DMS114 treated with DMSO at 0.1 percent for 48 hours (cell line): ENCODE measurements around the gene MMP24.

Experiments
- DNase-seq: peaks from one replicate; lab custom pipeline; 2025; ENCODE audit not compliant: unreplicated experiment; lab: John Stamatoyannopoulos, UW

MMP24 gene

DNA sequence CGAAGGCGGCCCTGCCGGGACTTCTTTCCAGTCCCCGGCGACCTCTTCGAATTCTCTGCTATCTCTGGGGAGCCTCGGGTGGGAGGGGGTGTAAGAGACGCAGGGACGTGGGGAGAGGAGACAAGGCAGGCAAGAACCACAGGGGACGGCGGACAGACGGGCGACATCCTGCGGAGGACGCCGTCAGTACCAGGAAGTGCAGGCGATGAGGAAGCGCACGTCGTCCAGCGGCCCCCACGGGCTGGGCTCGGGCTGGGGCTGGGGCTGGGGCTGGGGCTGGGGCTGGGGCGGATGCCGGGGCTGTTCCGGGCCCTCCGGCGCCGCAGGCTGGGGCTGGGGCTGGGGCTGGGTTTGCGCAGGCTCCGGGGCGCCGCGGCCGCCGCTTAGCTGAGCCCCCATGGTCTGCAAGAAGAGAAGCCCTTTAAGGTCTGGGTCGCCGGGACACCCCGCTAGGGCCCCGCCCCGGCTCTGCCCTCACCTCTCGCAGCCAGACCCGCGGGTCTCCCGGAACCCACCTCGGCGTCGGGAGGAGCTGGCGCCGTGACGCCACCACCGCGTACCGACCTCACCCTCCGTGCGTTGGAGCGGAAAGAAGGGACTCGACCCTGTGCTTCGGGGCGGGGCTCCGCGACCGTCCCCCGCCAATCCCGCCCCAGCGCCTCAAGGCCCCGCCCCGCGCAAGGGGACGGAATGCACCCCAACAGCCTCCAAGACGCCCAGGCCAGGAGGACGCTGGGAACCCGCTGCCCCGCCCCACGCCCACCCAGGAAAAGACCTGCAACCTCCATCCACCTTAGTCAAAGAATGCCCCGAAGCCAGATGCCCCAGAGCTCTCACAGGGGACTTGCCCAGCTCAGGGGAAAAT, 51.3 kb downstream of the MMP24 start, which contains the start of gene MMP24OS:
TSS of gene MMP24OS (minus strand) at position 592 of the 865 bp plus-strand sequence. CDS start at position 399, 193 bp downstream.
- DNase-seq = peak; percentile 57

DNA sequence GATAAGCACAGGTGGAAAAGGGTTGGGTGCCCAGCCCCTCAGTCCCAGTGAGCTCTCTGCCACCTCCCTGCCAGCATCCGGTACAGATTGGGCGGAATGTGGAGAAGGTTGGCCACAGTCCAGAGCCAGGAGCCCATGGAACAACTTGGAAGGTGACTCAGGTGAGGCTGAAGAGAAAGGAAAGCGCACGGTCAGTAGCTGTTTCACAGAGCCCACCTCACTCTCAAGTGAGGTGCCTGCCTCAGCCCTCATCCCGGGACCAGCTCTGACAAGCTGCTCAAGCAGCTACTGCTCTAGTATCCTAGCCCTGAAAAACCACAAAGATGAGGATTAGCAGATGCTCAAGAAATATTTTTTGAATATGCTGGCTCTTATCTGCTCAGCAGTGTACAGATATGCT, 52.5 kb downstream of the MMP24 start:
- no peak for DNase-seq

DNA sequence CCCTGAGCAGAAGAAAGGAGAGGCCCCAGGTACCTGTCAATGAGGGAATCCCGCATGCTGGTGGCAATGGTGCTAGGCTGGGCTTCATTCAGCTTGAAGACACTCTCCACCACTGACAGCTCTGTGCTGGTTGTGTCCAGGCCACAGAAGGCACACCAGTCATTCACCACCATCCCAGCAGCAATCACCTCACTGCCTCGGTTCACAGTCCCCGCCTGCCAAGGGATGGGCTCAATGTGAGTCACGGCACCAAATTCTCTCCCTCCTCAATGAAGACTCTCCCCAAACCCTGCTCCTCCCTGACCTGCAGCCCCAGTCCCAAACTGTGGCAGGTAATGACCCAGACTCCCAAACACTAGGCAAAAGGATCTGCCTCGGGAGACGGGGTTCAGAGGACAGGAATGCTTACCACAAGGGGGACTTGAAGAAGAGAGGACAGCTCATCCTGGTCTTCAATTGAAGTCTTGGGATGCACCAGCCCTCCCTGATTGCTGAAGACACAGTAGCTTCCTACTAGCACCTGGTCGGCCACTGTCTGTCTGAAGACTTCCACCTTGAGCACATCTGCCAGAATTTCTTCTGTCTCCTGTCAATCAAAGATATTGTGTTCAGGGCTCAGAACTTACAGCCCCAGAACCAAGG, 53.2 kb downstream of the MMP24 start:
- no peak for DNase-seq

DNA sequence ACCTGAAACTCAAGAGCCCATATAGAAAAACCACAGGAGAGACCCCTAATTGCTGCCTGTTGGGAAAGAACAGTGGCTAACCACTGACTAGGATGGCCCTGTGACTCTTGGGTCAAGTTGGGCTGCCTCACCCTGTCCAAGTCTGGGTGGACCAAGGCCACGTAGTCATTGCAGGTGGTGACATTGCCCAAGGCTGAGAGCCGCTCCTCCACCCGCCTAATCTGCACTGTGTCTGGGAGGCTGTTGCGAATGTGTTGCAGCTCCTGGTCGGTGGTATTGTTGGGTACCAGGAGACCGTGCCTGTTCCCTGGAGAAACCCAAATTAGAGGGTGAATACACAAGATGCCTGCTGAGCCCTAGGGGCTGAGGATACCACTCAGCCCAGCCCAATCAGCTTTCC, 54.0 kb downstream of the MMP24 start:
- no peak for DNase-seq

DNA sequence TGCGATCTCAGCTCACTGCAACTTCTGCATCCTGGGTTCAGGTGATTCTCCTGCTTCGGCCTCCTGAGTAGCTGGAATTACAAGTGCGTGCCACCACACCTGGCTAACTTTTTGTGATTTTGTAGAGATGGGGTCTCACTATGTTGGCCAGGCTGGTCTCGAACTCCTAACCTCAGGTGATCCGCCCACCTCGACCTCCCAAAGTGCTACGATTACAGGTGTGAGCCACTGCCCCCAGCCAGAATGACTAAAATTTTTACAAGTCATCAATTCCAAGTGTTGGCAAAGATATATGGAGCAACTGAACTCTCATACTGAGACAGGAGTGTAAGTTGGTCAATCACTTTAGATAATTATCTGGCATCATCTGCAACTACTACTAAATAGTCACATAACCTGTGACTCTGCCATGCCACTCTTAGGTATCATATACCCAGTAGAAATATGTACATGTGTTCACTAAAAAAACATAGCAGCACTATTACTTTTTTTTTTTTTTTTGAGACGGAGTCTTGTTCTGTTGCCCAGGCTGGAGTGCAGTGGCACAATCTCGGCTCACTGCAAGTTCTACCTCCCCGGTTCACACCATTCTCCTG, 55.1 kb downstream of the MMP24 start:
- DNase-seq = no peak

DNA sequence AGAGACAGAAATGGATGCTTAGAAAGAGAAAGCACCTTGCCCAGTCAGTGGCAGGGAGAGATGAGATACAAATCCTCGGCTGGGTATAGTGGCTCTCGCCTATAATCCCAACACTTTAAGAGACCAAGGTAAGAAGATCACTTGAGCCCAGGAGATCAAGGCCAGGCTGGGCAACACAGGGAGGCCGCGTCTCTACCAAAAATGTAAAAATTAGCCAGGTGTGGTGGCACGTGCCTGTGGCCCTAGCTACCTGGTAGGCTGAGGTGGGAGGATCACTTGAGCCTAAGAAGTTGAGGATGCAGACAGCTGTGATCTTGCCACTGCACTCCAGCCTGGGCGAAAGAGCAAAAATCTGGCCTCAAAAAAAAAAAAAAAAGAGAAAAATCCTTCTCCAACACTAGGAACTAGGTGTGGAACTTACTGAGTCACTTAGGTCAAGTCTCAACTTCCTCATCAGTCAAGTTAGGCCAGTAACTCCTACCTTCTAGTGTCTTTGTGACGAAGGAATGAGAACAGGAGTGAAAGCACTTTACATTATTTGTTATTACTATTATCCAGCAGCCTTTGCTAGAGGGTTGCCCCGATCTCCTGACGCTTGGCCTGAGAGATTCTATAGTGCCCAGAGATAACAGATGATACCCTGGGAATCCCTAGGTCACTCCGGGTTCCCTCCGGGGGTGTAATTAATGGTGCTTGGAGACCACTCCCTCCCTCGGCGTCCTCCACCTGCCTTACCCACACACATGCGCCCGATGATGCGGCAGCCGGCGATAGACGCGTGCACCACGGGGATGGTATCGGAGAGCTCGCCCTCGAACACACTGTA, 57.2 kb downstream of the MMP24 start:
- no peak for DNase-seq

DNA sequence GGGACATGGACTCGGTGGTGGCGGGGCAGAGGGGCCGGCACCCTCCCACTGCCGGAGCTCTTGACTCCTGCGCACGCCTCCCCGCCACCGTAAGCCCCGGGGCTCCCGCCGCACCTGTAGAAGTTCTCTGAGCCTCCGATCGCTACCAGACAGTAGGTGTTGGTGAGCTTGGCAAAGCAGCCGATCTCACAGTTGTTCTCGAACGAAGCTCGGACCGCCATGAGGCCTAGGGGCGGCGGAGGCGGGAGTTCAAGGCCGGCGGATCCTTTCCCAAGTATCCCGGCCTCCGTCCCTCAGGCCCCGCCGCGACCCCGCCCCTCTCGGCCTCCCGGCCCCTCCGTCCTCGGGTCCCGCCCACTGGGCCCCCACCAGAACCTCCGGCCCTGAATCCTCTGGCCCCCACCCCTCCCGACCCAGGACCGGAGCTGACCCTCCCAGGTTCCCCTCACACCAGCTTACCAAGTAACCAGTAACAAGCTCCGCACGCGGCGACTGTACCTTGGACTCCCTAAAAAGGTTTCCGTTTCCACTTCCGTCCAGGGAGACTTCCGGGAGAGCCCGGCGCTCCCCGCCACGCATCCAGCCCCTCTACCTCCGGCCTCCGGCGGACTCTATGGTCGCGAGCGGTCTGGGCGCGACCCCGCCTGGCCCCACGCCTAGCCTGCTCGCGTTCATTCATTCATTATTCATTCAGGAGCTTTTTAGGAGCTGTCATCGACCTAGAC, 57.9 kb downstream of the MMP24 start, which contains the start of gene EIF6:
TSS of gene EIF6 (minus strand) at position 506 of the 725 bp plus-strand sequence. CDS start at position 221, 285 bp downstream.
- DNase-seq = peak; percentile 69

DNA sequence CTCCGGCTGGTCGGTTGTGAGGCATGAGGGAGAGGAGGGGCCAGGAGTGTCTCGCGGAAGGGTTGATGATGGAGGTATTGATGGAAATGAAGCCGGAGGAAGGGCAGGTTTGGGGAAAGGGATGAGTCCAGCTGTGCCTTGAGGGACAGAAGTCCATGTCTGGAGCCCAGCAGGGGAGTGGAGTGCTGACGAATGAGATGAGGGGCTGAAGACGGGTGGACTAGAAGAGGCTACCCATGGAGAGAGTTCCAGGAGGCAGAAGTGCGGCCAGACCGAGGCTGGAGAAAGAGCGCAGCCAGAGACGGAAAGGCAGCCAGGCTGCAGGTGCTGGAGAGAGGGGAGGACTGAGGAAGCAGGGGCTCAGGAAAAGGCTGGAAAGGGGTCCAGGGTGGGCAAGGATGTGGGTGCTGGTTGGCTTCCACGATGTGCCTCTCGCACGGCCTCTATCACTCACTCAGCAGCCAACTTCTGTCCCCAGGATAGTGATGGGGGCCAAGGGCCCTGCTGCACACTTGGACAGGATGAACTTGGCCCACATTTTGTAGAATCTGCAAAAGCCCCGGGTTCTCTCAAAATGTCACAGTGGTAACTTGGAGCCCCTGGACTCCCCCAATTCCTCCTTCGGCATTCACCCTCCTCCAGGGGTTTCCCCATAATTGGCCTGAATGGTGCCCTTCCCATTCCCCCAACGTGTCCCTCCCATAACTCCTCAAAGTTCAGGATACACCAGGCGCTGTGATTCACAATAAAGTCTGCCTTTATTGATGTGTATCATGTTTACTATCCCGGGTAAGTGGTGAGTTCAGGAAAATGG, 58.7 kb downstream of the MMP24 start:
- peak; percentile 41 for DNase-seq

DNA sequence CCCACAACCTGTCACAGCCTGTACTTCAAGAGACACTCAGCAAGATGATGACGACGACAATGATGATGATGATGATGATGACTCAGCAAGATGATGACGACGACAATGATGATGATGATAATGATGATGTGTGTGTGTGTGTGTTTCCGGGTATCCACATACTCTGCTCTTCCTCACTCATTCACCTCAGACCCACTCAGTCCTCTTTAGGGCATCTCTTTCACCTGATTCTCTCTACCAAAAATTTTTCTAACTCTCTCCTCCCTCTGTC, 59.3 kb downstream of the MMP24 start:
- no peak for DNase-seq

DNA sequence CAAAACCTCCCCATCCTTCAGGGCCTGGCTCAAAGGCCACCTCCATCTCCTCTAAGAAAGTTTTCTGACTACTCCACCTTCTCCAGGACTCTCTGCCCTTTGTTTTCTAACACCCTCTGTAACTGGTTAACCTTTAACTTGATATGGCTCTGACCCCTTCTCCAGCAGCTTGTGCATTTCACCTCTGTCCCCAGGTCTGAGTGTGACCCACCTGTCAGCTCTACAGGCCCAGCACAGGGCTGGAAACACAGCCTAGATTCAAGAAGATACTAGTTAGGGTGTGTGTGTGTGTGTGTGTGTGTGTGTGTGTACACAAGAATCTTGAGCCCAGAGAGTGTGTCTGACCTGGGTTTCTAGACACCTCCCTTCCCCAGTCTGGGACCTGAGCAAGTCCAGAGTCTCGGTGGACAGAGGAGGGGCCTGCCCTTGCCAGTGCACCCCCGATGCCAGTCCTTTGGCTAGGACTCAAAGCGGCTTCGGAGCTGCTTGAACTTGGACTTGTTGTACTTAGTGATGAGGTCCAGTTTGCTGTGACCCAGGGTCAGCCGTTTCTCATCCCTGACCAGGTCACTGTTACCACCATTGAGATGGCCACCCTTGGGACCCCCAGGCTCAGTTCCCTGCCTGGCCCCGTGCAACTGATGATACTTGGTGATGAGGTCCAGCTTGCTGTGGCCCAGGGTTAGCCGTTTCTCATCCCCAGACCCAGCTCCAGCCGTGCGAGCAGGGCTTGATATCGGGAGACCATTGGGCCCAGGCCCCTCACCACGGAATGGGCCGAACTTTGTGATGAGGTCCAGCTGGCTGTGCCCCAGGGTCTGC, 59.8 kb downstream of the MMP24 start:
- DNase-seq = no peak

DNA sequence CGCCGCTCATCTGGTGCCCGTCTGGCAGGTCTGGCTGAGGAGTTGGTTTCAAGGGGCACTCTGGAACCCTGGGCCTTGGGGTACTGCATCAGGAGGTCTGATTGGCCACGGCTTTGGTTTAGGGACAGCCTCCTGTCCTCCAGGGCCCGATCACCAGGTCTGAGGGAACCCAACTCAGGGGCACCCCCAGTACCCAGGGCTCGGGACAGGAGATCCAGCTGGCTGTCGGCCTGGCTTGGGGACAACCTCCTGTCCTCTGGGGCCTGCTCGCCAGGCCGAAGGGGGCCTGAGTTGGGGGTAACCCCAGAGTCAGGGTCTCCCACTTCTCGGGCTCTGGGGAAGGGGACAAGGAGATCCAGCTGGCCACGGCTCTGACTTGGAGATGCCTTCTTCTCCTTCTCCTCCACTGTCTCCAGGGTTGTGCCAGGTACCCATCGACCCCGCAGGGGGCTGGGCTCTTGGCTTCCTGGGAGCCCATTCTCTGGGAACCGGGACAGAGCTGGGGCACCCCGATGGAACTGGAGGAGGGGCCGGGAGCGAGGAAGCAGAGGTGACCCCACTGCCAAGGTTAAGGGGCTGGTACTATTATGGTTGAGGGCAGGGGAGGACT, 60.5 kb downstream of the MMP24 start:
- DNase-seq = no peak

DNA sequence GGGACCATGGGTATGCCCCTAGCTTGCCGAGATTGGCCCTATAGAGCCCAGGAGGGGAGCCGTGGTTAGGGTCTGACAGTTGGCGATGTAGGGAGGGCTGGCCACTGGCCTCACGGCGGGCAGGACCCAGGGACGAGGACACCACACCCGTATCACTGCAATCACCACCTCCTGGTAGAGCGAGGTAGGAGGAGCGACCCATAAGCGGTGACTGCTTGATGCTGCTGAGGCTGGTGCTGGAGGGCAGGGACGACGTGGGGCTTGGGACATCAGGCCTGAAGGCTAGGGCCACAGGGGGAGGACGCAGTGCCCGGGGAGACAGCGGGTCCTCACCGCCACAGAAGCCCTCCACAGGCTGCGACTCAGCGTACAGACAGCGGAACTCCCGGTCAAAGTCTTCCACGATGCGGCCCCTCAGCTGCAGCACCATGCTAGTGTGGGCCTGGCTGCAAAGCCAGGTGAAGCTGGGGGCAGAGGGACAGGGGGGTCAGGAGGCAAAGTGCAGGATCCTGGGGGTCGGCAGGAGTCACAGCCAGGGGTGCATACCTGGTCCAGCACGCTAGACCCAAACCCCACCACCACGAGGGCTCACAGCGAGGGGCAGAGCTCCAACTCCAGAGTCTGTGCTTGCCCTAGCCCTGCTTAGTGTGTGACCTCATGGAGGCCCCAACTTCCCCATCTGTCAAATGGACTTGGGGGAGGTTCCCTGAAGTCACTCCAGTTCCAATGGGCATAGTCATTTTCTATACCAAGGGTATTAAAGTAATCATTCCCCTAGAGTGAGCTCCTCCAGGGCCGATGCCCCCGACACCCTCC, 61.2 kb downstream of the MMP24 start:
- DNase-seq = no peak

DNA sequence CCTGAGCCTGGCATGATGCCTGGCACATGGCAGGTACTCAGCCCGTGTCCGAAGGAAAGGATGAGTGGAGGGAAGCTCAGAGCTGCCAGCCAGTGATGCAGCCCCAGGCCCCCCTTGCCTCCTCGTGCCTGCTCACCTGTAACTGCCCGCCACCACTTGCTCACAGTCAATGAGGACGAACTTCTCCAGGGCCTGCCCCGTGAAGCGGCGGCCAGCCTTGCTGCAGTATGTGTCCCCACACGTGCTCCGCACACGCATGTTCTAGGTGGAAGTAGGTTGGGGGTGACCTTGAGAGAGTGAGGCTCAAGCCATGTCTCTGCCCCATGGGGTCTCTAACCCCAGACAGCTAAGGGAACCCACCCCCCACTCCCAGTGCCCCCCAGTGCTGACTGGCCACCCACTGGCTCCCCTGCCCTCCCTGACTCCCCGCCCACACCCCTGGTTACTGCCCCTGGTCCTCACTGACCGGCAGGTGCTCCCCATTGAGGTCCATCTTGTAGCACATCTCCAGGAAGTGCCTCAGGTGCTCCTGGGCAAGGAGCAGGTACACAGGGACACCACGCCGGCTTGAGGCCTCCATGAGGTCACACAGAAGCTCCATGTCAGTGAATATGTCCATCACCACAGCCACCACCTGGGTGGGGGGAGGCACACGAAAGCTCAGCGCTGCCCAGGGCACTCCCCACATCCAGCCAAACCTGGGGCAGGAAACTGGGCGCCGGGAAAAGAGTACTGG, 62.0 kb downstream of the MMP24 start:
- DNase-seq = no peak

DNA sequence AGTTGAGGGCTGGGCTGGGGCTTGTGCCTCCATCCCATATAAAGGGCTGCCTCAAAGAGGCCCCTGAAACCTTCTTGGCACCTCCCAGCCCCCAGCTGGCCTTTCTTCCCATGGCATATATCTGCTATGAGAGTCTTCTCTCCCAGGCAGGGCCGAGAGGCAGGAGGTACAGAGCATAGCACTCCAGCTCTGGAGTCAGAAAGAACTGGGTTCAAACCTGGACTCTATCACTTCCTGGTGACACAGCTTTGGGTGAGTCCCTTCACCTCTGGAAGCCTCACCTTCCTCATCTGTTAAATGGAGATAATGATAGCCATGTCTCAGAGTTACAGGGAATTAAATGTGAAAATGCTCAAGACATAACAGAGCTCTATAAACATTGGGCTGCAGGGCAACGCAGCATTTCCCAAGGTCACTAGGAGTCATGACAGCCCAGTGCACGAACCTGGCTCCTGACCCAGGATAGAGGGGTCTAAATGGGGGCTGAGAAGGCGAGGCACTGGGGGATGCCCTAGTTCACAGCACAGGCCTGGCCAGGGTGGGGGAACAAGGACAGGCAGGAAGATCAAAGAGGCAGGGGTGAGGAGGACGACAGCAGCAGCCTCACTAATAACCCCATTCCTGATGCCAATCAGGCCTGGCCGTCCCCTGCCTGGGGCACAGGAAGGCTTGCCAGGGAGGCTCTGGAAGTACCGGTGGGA, 63.8 kb downstream of the MMP24 start:
- DNase-seq = no peak

DNA sequence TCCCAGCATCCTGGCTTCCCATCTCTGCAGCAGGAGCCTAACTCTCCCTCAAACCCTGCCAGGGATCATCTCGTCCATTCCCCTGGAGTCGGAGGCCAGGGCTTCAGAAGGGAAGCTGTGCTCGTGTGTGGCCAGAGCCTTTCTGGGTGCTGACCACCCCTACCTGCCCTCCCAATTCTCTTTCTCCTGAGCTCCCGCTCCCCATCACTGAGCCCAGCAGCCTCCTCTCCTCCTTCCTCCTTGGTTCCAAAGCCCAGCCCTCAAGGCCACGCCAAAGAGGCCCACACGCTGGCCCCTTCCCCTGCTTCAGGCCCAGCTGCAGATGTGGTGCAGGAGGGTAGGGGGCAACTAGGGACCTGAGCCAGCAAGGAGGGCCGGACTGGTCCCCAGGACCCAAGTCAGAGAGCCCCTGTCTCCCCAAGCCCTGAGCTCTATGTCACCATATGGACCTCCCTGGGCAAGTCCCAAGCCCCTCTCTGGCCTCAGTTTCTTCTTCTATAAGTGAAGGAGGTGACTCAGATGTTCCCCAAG, 64.5 kb downstream of the MMP24 start:
- DNase-seq = no peak
